NCI-H748 (cell line): ENCODE measurements around the gene COL19A1.

Experiments used
- DNase-seq: peaks from one replicate; lab custom pipeline; 2025; ENCODE audit not compliant: unreplicated experiment; lab: John Stamatoyannopoulos, UW

The COL19A1 gene

DNA sequence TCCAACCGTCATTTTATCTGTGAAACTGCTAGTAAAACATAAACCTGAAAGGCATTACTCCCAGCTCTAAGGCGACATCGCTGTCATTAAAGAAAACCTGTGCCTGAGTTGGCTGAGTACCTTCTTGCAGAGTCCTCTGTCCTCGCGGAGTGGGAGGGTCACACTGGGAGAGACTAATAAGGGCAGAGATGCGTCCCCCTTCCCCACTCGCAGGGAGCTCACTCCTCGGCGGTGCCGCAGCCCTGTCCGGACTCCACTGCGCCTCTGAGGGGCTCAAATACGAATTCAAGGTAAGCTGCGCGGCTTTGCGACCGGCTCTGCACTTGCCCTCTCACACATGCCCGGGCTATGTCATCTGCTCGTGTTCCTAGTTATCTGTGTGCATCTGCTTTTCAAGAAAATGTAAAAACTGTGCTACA, at the start of gene COL19A1:
TSS of gene COL19A1 (plus strand) at position 206 of the 419 bp plus-strand sequence. CDS start 13,012 bp downstream, outside the sequence.
- DNase-seq = peak; percentile 69

DNA sequence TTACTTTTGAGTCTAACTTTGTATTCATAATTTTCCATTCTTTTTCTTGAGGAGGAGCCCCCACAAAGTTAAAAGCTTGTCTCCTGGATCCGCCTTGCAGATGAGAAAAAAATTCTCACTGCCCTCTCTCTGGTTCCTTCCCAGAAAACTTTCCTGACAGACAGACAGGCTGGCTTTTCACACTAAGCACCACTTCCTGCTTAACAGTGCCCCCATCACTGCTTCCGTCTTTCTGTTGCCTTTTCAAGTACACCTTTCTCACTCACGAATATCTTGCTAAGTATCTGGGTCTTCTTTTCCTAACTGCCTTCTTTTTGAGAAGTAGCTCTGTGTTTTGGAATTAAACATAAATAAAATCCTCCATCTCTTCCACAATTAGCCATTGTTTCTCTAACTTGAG, 49.8 kb upstream of the COL19A1 start:
- DNase-seq = no peak

DNA sequence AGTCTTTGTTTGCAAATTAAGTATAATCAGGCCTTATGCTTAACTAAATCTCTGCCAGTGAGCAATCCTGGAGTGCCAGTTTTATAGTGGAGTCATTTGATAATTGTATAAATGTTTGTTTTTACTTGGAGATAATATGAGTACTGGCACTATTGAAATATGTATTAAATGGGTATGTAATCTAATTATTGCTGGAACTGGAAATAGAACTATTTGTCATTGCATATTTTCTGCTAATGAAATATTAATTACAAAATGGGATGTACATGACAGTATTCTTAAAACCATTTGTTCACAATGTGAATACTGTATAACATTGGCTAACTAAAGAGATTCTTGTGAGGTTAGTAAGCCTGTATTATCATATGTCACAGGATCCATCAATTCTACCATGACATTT, 49.0 kb upstream of the COL19A1 start:
- DNase-seq = no peak

DNA sequence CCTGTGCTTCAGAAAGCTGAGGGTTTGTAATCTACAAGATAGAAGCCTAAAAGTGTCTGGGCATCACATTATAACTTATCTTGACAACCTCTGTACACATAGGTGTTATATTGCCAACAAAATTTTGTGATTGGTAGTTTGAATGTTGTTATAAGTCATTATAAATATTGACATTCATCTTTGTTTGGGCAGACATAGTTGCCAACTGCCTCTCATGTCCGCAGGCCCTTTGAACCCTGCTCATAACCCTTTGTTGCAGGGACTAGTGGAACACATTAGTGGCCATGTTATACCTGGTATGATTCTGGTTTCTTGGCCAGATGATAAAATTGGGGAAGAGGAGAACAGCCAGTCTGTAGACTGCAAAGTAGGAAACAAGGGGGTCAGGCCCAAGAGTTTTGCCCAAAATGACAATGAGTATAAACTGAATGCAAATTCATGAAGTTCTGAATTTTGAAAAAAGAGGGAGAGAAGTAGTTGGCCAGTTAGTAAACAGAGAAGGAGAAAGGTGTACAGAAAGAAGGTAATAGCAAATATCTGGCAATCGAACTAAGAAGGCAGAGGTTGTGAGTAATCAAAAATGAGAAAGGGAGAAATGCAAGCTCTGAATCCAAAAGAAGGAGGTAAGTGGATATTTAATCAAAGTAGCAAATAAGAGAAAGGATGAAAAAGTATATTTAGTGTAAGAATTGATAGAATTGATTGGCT, 48.0 kb upstream of the COL19A1 start:
- no peak for DNase-seq

DNA sequence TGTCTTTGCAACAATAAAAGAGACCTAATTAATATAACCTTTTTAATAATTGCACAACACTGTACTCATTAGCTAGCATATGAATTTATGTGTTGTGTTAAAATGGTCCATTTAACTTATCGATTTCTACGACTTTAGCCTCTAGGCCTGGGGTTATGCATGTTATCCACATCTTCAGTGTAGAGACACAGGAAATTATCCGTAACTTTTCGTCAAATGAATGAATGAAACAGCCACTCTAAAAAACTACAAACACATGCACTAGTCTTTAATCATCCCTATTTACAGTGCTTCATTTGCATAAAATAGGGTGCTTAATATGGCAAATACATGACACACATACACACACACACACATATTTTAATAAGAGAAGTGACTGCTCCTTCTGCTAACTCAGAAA, 47.2 kb upstream of the COL19A1 start:
- DNase-seq = no peak

DNA sequence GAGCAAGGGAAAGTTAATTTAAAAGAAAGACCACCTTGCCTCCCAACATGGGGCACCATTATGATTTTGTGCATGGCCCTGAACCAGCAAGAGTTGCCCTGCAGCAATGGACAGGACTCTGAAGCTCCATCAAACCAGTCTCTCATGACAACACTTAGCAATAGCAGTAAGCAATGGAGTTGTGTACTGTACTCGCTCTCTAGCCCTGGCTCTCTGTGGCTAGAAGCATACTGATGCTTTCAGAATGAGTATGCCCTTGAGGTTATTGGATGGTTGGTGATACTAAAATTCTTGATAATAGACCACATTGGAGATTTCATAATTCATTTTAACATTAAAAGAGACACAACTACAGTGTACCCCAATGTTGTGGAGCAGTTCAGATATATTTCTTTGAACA, 46.3 kb upstream of the COL19A1 start:
- DNase-seq = no peak

DNA sequence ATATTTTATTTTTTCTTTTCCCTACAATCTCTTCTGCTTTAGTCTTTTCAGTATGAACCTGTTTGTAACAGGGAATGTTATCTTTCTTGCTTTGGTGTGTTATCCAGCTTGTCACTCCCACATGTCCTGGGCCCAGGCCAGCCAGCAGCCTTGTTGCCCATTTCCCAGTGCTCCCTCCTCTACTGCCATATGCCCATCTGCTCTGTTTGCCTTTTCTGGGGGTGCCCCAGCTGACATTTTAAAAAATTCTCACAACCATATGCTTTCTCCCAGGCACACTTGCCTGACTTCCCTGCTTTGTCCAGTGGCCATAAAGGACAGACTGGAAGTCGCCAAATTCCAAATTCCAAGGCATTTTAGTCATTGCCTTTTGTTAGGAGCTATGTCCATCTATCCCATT, 45.9 kb upstream of the COL19A1 start:
- DNase-seq = no peak

DNA sequence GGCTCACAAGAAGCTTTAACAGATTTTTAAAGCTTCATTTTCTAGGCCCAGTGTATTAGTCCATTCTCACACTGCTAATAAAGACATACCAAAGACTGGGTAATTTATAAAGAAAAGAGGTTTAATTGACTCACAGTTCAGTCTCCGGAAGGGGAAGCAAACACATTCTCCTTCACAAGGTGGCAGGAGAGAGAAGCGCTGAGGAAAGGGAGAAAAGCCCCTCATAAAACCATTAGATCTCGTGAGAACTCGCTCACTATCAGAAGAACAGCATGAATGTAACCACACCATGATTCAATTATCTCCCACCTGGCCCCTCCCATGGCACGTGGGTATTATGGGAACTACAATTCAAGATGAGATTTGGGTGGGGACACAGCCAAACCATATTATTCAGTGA, 42.0 kb upstream of the COL19A1 start:
- DNase-seq = peak; percentile 8

DNA sequence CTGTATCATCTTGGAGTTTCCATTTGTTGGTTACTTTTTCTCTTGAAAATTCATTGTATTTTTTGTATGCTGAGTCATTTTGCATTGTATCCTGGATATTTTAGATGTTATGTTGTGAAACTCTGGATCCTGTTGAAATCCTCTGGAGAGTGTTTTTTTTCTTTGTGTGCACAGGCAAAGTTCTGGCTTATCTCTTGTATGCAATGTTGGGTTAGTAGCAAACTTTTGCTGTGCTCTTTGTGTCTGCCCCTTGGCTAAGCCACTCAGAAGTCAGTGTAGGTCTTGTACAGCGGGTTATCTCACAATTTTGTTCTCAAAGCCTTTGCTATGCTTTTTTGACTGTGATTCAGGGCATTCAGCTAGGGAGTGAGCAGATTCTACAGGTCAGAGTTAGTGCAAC, 40.5 kb upstream of the COL19A1 start:
- DNase-seq = no peak

DNA sequence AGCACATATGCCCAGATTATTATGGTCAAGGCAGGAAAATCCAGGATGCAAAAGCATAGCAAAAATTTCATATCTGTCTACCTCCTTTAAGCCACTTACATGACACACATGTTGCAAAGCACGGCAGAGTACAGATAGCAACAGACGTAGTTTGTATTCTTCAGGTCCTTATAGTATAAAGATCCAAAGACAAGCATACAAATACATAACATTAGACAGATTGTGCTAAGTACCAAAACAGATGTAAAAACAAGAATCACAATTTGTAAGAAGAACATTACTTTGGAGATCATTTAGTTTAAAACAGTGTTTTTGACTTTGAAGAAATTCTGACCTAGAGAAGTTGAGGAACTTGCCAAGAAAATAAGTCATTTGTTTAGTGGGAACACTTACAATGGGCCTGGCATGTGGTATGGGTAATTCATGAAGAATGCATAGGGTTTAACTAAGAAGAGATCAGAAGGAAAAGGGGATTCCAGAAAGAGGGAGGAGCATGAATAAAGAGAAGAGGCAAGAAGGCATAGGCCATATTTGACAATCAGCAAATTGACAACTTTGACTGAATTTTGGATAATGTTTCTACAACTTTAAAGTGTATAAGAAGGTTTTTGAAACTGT, 39.0 kb upstream of the COL19A1 start:
- DNase-seq = no peak

DNA sequence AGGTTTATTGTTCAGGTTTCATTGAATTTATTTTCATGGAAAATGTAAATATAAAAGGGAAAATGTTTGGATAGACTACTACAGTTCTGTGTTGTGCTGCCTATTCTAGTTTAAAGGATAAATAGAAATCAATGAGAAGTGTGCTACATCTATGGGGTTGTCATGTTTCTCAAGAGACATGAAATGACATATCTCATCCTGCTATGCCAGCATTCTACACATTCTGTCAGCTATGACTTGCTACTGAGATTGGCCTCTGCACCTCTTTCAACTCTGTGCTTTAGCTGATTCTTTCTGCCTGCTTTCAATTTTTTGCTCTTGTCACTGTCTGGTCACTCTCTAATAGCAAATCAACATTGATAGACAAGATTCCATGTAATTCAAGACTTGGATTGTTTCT, 33.8 kb upstream of the COL19A1 start:
- no peak for DNase-seq

DNA sequence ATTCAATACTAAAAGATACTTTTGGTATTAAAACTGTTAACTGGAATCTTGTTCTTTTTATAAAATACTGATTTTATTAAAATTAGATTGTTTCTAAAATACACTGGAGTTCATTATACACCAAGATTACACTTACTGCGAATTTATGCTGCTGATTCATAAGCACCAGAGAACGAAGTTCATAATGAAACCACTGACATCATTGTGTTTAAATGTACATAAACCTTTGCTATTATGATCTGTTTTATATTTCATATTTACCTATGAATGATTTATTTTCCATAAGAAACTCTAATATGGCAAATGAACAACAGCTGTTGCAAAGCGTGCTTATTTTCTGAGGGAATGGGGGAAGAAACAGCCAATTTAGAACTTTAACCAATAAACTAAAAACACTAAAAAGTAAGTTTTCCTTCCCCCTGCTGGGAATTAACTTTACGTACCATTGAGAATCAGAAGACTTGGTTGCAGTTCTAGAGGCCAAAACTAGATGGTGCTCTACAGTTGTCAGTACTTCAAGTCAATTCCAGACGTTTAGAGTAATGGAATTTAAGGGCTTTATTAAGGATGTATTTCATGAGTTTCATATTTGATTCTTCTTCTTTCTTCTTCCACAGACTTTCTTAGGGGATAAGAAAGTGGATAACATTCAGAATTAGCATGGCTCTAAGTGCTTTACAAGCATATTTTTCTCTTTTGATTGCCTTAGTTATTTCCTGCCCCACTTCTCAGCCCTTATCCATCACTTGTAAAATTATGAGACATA, 30.8 kb upstream of the COL19A1 start:
- DNase-seq = peak; percentile 58

DNA sequence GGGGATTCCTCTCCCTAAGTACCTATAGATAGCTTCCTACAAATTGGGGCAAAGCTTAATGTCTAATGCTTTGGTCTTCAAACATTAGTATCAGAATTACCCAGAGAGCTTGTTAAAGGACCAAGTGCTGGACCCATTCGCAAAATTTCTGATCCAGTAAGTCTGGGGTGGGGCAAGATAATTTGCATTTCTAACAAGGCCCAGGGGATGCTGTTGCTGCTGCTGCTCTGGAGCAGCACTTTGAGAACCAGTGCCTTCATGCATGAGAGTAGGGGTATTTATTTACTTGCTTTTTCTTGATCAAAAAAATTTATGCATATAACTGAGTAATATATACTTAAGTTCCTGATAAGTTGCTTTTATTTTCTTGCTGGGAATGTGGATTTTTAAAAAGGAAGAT, 24.5 kb upstream of the COL19A1 start:
- no peak for DNase-seq

DNA sequence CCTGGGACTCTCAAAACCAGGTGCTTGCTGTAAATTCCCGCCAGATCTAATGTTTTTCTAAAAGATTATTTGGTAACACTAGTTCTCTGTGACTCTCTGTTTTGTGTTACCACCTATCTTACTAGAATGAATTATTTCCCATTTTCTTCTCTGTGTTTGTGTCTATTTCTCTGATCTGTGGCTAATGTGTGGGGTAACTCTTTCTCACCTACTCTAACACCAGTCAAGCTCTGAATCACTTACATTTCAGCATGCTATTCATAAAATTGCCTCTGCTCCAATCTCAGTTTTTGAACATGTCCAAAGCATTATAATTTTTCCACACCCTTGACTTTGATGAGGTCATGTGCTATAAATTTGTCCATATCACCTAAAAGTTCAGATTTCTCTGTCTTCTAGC, 23.2 kb upstream of the COL19A1 start:
- DNase-seq = no peak

DNA sequence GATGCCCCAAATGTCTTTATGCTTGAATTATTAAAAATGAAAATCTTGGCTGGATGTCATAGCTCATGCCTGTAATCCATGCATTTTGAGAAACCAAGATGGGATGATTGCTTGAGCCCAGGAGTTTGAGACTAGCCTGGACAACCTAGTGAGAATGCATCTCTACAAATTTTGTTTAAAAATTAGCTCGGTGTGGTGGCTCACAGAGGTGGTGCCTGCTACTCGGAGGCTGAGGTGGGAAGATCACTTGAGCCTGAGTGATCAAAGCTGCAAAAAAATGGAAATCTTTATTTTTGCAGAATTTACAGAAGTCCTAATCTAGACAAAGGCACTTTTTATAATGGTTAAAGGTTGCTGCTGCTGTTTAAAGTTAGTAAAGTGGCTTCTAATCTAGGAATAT, 20.0 kb upstream of the COL19A1 start:
- no peak for DNase-seq

DNA sequence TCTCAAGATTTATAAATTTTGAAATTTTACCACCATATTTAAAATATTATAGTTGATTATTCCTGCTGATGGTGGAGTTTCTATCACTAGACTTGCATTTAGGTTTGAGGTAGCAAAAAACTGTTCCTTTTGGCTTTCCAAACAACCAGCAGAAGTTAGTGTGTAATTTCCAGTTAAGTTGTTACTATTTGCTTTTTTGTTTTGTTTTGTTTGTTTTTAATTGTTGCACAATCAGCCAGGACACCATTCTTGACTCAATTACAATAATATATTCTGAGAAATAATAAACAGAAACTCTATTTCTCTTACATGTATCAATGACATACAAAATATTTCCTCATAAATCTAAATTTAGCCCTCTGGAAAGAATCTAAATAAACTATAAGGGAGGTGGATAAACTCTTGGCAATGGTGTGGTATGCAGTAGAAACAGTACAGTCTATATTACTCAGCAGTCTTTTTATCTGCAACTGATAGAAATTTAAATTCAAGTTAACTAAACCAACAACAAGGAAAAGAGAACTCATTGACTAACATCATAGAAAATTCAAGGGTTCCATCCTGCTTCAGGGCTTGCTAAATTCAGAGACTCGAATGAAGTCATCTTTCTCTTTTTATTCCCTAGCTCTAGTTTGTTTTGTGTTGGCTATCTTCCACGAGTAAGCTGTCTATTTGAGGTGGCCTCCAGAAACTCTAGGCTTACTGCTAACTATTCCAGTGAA, 19.4 kb upstream of the COL19A1 start:
- no peak for DNase-seq

DNA sequence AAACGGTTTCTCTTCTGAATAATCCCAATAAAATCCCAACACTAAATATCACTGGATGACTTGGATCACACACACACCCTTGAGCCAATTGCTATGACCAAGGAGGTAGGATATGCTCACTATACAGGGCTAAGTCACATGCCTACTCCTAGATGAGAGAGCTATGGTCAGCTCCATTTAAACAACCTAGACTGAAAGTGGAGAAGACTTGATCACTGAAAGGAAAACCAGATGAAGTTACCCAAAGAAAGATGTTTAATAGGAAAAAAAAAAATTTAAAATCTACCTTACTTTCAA, 18.9 kb upstream of the COL19A1 start:
- no peak for DNase-seq

DNA sequence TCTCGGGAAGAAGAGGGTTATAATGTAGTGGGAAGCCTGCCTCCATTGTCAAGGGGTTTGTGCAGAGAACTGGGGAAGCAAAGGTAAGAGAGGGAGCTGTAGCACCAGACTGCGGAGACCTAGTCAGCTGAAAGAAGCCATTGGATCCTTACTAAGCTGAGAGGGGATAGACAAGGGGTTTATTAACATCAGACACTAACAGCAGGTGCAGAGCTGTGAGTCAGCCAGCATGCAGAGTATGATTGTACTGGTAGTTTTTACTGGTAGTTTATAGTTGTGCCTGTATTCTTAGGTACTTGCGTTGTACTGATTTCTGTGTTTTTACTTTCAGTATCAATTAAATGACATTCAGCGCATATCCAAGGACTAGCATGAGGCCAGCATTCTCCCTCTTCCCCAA, 17.8 kb upstream of the COL19A1 start:
- DNase-seq = peak; percentile 12

DNA sequence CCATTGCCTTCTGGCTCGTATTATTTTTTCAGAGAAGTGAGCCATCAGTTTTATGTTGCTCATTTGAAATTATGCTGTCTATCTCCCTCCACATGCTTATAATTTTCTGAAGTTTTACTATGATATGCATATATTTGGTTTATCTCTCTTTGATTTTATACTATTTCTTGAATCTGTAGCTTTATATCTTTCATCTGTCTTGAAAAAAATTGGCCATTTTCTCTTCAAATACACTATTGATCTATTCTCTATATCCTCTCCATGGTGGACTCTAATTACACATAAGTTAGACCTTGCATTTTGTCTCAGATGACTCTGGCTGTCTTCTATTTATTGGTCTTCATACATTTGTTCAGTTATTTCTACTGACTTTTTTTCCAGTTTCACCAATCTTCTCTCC, 13.7 kb upstream of the COL19A1 start:
- no peak for DNase-seq

DNA sequence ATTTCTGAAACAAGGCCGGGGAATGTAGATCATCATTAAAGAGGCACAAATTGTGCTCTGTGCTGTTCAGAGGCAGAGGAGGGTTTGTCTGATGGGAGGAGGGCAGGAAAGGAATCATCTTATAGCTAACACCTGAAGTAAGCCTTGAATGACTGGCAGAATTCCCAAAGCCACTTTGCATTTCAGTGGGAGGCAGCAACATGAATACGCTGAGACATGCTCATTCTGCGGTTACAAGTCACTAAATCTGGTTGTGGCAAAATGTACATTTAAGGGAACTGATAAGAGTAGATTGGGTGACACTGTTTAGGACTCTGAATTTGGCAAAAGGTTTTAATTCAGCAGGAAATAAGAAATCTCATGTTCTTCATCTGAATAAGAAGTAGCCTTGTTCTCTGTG, 4.4 kb upstream of the COL19A1 start:
- DNase-seq = no peak

DNA sequence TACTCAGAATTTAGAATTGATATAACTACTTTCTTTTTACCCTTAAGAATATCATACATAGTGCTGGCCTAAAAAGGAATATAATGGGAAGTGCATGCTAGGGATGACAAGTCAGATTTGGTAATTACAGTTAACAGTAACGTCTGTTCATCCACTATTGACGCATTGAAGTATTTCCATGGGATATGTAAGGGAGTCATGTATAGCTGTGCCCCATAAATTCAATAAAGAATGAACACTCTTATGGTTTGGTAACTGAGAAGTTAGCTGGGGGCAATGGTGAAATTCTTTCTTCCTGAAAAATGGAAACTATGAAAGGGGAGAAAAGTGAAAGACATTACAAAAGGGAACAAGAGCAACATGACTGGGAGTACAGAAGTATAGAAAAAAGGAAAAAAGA, 2.6 kb upstream of the COL19A1 start:
- DNase-seq = no peak

DNA sequence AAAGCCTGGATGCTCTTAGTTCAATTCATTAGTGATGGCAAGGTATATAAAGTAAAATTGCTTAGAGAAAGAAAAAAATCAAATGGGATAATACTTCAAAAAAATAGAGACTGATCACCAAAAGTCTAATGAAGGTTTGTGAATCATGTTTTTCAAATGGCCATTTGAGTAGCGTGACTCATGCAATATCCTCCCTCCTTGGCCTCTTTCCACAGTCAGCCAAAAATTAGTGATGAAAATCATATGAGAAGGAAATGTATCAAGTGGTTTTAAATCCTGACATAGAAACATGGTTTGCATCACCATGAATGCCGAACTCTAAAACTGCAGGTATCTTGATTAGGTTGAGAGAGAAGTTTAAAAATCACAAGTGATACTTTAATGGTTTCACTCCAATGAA, 1.2 kb upstream of the COL19A1 start:
- DNase-seq = no peak
